Hematopoietic multipotent progenitor cell treated with erythropoietin and hydrocortisone succinate and interleukin-3 and kit ligand, for 17 days (in vitro differentiated cells): ENCODE measurements around the gene FBXO9.
"Not testable (repeated sequence)": the region's sequence is repeated elsewhere in the genome, so short reads cannot be mapped to it uniquely, and the experiment has no call there.

Experiments
- DNase-seq: peaks from one replicate; pipeline ENCODE4 v3.0.0-alpha.2; 2015; ENCODE audit warnings: low spot score

Gene FBXO9

DNA sequence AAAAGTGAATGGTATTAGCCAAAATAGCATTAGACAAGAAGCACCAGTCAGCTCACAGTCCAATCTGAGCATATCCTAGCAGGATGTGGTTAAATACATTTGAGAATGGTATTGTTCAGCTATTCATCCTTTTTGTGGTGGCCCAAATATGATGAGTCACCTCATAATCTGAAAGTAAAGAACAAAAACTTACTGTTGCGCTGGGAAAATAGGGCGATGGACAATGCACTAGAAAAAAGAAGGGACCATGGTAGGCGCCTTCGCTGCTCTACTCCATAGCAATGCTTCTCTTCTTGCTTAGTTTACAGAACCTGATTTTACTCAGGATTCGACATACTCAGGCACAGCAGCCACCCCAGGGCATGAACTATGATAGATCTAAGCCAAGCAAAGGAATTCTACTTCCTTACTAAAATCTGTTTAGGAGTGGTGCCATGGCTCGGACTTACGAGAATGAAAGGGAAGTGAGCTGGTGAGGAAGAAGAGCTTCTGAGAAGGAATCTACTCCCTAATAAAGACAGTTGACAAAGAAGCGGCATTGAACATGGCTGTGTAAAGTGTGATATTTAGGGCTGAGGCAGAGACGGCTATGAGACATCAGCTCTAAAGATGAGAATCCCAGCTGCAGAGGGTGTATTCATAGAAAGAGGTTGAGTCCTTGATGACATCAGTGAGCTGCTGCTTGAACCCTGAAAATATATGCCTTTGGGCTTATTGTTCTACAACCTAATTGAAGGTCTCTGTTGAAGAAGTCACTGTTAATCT is 16.6 kb upstream of the FBXO9 start:
- DNase-seq = no peak

DNA sequence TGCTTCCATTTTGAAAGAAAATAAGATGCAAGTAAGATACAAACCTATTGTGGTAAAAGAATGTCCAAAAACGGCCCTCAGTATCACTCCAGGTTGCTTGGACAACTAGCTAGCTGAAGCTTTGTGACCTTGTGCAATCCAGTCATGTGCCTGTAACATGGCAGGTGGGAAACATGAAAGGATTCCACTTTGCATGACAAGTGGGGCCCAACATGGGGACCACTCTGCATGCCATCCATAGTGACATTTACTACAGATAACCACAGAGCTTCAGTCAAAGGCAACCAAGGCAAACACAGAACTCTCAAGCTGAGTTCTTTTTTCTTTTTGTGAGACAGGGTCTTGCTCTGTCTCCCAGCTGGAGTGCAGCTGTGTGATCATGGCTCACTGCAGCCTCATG is 15.8 kb upstream of the FBXO9 start:
- no peak for DNase-seq

DNA sequence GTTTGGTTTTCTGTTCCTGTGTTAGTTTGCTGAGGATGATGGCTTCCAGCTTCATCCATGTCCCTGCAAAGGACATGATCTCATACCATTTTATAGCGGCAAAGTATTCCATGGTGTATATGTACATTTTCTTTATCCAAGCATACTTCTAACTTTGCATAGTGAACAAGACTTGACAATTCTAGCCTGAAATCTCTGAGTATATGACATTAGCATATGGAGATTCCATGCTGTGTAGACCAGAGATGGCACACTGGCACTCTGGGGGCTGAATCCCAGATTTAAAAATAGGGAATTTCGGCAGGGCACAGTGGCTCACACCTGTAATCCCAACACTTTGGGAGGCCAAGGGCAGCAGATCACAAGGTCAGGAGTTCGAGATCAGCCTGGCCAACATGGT is 13.1 kb upstream of the FBXO9 start:
- not testable (repeated sequence) for DNase-seq

DNA sequence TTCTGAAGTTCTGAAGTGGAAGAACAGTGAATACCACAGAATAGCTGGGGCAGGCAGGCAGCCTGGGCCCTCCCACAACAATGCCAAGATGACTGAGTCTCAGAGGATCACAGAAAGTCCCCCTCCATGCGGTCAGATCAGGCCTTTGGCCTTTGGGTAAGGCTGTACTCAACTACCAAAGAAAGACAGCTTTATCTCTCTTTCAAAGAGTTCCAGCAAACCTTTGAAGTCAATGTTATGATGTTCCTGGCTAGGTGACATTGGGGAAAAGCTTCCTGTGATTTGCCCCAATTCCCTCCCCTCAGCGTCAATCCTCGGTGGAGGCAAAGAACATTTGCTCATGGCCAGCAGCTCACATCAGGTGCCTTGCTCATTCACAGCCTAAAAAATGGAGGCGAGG is 10.7 kb upstream of the FBXO9 start:
- no peak for DNase-seq

DNA sequence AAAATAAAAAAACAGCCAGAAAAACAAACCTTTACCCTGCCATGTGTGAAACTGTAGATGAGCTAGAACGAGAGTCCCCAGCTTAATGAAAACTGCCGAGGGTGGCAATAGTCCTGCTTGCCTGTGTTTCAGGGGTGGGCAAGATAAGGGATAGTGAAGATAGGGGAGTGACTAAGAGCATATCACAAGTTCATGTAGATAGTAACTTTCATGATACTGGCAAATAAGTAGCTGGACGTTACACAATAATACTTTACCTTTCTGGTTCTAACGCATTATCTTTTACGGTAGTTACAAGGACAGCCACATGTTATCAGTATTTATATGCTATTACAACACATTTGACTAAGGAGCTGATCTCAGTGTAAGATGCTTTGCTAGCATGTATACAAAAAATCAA is 9.3 kb upstream of the FBXO9 start:
- peak; percentile 17 for DNase-seq

DNA sequence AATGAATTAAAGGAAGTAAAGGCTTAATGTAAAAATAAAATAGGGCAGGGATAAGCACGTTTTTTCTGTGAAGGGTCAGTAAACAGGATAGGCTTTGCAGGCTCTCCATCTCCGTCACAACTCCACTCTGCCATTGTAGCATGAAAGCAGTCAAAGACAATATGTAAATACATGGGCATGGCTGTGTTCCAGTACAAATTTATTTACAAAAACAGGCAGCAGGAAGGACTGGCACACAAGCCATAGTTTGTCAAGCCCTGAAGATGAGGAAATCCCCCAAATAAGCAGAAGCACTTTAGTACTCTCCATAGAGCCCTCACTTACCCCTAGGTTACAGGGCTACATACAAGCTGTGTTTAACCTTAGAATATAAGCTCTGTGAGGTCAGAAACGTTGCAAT is 8.9 kb upstream of the FBXO9 start:
- DNase-seq = peak; percentile 15

DNA sequence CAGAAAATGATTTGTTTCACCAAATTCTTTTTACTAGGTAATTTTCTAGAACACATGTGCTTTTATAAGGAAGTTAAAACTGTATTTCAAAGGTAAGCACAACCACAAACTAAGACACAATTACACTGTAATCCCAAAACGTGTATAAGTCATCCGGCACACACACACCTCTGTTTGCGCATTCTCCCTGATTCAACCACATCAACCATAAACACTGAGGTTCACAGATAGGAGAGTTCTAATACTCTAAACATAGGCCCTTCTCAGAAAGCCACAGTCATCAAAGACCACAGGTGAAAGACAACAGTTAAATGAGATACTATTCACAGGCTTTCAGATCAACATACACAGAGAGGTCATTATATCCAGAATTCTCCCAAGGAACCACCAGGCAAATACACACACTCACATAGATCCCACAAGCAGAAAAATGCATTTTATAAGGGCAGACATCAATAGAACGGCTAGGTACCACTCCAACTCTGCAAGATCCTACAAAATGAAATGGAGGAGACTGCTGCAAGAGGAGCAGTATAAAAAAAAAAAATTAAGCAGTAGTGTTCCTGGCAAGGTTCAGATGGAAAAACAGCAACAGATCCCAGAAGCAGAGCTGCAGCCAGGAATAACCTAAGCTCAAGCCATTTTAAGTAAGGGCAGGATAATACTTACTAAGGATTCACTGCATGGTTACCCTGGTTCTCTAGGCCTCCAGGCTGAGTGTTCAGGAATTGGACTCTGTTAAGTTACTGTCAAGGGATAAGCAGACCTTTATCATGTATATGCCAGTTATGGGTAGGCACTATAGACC is 6.6 kb upstream of the FBXO9 start:
- DNase-seq = no peak

DNA sequence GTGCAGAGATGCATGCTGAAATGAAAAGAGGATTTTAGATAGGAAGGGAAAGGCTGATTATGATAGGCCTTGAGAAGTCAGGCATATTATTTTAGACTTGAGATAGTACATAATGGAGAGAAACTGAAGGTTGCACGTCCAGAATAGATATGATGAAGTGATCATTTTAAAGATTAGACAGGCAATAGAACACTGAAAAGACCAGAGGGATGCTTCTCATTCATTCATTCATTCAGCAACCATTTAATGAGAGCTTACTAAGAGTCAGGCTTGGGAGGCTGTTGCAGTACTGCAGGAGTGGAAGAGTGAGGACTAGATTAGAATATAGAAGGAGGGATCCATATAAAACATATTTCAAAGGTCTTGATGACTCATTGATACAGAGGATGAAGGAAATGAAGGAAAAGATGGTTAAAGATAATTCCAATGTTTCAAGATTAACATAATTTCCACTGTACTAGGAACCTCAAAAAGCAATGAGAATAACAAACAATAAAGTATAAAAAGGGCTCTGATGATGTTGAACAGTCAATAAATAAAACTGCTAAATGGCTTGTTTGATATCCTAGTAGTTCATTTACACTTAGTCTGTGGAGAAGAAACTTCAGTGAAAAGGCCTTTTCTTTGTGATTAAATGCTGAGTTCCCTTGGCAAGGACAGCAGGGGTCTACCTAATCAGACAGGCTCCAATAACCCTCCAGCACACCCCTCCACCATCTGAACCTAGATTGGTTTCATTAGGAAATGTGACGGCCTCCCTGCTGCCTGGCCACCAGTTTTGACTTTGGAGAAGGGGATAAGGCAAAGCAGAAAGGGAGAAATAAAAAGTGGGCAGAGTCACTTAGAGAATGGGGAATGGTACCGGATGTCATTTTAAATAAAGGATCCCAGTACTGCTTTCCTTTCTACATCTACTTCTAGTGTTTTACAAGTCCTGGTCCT is 5.3 kb upstream of the FBXO9 start:
- no peak for DNase-seq

DNA sequence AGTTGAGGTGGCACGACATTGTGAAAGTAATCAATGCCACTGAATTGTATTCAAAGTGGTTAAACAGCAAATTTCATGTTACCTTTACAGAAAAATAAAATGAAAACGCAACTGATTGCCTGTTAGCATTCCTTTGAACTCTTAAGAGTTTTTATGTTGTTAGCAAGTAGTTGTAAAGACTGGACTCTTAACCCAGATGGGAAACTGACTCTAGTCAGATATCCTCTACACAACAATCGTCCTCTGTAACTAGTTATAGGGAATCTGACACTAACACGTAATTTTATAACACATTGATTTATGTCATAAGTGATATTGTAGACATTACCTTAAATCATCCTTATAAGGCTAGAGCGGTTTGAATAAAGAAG is 3.0 kb upstream of the FBXO9 start:
- no peak for DNase-seq

DNA sequence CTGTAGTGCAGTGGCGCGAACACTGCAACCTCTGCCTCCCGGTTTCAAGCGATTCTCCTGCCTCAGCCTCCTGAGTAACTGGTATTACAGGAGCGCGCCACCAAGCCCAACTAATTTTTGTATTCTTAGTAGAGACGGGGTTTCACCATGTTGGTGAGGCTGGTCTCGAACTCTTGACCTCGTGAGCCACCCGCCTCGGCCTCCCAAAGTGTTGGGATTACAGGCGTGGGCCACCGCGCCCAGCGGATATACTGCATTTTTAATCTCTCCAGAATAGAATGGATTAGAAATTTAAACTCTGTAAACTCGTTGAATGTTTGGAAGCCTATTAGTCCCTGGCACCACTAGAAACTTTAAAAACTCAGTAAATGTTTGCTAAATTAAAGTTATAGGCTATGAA is 949 bp upstream of the FBXO9 start:
- not testable (repeated sequence) for DNase-seq

DNA sequence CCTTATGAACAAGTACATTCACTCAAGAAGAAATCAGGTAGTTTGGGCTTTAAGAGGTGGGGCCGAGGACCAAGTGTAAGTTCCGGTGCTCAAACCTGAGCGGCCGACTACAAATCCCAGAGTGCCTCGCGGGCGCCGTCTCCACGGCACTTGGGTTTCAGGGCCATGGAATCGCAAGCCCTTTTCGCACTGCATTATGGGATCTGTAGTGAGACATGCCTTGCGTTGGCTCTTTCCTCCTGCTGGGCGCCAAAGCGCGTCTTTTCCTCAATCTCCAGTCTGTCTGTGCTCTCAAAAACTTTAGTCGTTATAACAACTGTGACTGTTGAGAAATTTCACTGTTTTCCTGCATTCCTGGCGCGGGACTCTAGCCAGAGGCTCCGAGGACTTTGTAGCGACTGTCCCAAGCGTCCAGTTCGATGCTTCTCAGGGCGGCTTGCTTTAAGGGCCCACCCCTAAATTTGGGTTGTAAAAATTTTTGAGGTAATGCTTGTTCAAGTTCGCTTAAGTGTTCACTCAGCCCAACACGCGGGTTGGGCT is 408 bp upstream of the FBXO9 start:
- DNase-seq = peak; percentile 97

DNA sequence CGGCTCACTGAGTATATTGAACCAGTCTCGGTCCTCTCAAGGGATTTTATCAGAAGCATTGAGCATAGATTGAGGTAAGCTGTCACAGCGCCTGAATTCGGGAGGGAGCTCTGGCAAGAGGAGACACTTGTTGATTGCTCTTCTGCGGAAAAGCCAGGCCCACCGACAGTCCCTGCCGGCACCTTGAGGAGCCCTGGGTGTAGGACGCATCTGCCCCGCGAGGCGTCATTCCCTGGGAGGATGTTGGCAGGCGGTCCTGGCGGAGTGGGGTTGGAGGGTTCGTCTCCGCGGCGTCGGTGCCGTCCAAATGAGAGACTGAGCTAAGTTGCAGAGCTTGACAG is 843 bp downstream of the FBXO9 start:
- peak; percentile 78 for DNase-seq

DNA sequence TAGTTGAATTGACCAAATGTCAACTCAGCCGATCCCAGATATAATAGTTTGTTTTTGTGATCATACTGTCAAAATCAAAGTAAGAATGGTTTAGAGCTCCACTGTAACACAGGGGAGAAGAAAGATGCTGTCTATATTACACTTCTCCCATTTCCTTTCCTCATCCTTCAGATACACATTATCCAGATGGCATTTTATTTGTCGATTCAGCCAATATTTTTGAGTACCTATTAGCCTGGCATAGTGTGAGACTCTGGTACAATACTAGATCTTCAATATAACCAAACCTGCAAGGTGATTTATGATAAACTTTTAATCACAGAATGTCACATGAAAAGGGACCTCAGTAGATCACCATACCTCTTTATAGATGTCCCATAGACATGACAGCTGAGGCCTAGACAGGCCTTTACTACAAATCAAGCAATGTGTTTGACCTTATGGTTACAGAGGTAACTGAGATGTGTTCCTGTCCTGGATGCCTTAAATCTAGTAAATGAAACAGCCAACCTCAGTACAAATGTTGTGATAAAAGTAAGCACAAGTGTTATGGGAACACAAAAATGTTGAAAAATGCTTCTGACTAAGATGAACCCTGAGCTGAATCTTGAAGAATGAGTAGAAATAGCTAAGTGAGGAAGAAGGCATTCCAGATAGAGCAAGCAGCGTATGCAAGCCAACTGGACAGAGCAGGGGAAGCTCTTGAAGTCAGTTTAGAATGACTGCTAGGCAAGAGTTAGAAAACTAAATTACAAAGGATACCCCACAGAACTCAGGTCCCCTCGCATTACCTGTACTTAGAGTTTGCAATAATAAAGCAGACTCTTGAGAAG is 1.9 kb downstream of the FBXO9 start:
- peak; percentile 68 for DNase-seq

DNA sequence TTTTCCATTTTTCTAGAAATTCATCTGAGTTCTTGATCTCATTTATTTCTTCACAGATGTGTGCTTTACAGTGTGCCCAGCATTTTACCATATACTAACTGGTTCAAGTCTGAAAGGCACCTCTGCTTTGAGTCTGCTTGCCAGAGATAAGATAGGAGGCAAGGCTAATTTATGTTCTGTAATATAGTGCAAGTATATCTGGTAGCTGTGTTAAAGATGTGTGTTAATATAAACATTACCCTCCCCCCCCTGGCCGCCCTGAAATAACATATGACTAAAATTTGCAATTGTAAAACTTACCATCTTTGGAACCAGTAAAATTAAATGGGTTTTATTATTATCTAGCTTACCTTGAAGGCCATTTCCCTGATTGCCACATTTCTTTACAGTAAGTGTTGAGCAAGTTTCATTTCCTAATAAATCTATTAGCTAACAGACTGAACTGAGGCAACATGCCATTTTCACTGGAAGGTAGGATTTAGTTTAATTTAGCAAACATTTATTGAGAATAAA is 2.7 kb downstream of the FBXO9 start:
- peak; percentile 81 for DNase-seq

DNA sequence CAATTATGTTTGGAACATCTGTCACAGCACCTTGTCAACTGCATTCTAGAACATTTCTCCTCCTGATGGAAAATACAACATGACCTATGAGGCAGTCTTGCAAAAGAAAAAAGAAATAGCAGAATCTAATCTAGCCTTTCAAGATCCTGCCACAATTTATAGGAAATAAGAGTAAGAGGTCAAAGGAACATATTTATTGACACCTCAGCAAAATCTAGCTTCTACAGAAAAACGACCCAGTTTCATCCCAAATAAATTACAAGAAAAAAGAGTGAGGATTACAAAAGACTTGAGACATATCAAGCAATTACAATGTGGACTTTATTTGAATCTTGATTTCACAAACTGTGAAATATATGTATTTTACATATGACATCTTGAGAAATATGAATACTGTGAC is 4.2 kb downstream of the FBXO9 start:
- no peak for DNase-seq

DNA sequence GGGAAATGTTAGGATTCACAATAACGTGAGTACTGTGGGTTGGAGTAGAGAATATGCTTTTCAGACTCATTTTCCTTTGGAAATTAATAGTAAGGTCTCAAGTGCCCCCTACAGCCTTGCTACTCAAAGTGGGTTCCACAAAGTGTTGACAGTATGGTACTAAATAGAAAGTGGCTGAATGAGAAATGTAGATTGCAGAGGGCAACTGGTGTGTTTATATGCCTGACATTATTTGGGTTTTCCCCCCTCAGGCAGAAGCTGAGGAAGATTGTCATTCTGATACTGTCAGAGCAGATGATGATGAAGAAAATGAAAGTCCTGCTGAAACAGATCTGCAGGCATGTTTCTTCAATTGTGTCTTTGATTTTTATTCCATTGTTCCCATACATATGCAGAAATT is 5.6 kb downstream of the FBXO9 start:
- peak; percentile 55 for DNase-seq

DNA sequence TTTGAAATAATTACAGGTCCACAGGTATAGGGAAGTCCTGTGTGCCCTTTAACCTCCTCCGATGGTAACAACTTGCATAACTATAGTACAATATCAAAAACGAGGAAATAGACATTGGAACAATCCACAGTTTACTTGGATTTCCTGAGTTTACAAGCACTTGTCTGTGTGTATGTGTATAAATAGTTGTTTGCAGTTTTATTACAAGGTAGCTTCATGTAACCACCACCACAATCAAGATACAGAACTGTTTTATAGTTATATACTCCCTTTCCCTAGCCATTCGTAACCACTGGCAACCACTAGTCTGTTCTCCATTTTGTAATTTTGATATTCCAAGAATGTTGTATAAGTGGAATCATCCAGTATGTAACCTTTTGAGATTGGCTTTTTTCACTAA is 9.1 kb downstream of the FBXO9 start:
- DNase-seq = no peak

DNA sequence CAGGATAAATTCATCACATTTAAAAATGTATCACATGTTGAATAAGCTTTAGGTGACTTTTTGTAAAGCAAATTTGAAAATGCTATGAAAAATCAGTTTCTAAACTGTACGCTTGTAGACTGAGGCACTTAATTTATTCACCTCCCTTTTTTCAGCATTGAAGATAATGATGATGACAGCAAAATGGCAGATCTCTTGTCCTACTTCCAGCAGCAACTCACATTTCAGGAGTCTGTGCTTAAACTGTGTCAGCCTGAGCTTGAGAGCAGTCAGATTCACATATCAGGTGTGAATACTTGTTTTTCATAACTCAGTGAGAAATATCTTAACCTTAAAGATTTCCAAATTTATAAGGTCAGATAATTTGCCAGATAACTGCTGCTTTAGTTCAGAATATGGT is 15.6 kb downstream of the FBXO9 start:
- DNase-seq = no peak

DNA sequence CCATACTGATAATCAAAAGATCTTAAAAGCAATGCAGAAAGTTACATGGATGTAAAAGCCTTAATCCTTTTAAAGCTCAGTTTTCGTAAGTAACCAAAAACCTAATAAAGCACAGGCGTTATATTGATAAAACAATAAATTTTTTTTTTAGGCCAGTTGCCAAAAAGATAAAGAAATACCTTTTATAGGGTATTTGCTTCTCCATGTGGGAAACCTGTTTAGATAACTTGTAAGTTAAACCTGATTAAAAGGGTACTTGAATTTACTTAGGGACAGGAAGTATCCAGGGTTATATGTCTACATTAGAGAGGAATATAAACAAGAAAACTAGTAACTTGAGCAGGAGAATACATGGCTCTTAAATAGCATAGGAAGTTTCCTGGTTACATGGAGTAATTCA is 21.1 kb downstream of the FBXO9 start:
- no peak for DNase-seq

DNA sequence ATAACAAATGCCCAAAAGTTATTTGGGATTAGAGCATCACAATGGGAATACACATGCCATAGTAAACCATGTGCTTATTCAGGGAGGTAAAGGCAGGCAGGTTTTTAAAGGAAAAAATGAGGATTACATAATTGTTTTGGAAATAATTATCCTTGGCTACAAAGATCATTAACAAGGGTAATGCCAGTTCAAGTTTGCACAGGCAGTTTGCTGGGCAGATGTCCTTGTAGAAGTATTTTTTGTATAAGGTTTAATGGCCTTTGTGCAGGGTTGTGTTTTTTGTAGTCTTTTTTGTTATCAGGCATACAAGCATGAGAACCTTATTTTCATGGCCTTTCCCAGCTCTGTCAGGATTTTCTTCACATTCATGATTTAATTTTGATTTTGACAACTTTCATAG is 24.7 kb downstream of the FBXO9 start:
- DNase-seq = no peak

DNA sequence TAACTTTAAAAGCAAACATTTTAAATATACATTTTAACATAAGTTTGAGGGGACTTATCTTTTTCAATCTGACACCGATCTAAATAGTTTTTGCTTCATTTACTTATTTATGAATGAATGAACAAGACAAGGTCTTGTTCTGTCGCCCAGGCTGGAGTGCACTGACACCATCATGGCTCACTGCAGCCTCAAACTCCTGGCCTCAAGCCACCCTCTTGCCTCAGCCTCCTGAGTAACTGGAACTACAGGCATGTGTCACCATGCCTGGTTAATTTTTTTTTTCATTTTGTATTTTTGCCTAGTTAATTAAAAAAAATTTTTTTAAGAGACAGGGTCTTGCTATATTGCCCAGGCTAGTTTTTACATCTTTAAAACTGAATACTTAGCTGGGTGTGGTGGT is 25.4 kb downstream of the FBXO9 start:
- DNase-seq = no peak
